ENCODE measurements around the gene IL22RA1.

IL22RA1 gene

DNA sequence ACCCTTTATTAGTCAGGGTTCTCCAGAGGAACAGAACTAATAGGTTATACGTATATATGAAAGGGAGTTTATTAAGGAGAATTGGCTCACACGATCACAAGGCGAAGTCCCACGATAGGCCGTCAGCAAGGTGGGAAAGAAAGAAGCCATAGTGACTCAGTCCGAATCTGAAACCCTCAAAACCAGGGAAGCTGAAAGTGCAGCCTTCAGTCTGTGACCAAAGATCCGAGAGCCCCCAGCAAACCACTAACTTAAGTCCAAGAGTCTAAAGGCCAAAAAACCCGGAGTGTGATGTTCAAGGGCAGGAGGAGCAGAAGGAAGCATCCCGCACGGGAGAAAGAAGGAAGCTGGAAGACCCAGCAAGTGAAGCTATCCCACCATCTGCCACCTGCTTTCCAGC, 34.2 kb upstream of the IL22RA1 start:
- TF ChIP-seq, protein P1, sequence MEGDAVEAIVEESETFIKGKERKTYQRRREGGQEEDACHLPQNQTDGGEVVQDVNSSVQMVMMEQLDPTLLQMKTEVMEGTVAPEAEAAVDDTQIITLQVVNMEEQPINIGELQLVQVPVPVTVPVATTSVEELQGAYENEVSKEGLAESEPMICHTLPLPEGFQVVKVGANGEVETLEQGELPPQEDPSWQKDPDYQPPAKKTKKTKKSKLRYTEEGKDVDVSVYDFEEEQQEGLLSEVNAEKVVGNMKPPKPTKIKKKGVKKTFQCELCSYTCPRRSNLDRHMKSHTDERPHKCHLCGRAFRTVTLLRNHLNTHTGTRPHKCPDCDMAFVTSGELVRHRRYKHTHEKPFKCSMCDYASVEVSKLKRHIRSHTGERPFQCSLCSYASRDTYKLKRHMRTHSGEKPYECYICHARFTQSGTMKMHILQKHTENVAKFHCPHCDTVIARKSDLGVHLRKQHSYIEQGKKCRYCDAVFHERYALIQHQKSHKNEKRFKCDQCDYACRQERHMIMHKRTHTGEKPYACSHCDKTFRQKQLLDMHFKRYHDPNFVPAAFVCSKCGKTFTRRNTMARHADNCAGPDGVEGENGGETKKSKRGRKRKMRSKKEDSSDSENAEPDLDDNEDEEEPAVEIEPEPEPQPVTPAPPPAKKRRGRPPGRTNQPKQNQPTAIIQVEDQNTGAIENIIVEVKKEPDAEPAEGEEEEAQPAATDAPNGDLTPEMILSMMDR (IDR thresholded peaks at IDR 0.05), result no peak
- H3K27ac ChIP-seq, result no peak overlapping the region
- no peak for DNase-seq (ENCODE audit: low spot score)
- H3K4me3 ChIP-seq, result no peak overlapping the region

DNA sequence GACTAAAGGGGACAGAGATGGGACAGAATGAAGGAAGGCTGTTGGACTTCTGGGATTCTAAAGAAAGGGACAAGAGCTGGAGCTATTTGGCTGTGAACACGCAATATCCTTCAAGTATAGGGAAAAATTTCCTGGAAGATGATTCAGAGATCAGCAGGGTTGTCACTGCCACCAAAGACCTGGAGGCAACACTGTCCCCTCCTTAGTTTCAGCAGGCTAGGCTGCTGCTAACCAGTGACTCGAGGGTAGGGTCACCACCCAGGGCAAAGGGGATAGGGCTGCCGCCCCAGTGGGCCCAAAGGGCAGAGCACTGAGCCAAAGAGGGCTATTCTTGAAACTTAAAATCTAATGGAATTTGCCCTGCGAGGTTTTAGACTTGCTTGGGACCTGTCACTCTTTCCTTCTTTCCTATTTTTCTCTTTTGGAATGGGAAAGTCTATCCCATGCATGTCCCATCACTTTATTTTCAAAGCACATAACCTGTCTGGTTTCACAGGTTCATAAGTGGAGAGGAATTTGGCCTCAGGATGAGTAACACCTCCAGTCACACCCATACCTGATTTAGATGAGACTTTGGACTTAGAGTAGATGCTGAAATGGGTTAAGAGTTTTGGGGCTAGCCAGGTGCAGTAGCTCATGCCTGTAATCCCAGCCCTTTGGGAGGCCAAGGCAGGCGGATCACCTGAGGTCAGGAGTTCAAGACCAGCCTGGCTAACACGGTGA, 32.3 kb upstream of the IL22RA1 start:
- DNase-seq (ENCODE audit: low spot score), result no peak
- TF ChIP-seq, protein P1 (IDR thresholded peaks at IDR 0.05), result no peak
- H3K4me3 ChIP-seq, result no peak overlapping the region
- no peak overlapping the region for H3K27ac ChIP-seq

DNA sequence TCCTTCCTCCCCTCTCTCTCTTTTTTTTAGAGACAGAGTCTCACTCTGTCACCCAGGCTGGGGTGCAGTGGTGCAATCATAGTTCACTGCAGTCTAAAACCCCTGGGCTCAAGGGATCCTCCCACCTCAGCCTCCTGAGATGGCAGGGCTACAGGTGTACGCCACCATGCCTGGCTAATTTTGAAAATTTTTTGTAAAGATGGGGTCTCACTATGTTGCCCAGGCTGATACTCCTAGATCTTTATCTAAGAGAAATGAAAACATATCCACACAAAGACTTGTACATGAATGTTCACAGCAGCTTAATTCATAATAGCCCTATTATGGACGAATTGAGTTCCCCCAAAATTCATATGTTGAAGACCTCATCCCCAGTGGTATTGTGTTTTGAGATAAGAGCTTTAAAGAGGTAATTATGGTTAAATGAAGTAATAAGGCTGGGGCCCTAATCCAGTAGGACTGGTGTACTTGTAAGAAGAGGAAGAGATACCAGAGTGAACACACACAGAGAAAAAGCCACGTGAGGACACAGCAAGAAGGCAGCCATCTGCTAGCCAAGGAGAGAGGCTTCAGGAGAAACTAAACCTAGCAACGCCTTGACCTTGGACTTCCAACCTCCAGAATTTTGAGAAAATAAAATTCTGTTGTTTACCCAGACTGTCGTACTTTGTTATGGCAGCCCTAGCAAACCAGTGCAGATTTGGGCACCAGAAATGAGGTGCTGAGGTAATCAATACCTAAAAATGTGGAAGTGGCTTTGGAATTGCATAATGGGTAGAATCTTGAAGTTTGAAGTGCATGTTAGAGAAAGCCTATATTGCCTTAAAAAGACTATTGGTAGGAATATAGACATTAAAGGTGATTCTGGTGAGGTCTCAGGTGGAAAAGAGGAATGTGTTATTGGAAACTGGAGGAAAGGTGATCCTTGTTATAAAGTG, 31.0 kb upstream of the IL22RA1 start:
- Histone ChIP-seq H3K4me3 (no peak overlapping the region), H3K27ac (no peak overlapping the region)
- DNase-seq (ENCODE audit: low spot score), result no peak
- TF ChIP-seq, protein P1 (IDR thresholded peaks at IDR 0.05), result no peak

DNA sequence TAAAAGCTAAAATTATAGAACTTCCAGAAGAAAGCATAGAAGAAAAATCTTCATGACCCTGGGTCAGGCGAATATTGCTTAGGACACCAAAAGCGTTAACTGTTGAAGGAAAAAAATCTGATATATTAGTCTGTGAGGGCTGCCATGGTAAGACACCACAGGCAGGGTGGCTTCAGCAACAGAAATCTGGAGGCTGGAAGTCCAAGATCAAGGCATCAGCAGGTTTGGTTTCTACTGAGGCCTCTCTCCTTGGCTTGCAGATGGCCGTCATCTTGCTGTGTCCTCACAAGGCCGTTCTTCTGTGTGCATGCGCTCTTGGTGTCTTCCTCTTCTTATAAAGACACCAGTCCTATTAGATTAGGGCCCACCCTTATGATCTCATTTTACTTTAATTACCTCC, 29.7 kb upstream of the IL22RA1 start:
- no peak for DNase-seq (ENCODE audit: low spot score)
- TF ChIP-seq, protein P1 (IDR thresholded peaks at IDR 0.05), result no peak
- no peak overlapping the region for H3K4me3 ChIP-seq

DNA sequence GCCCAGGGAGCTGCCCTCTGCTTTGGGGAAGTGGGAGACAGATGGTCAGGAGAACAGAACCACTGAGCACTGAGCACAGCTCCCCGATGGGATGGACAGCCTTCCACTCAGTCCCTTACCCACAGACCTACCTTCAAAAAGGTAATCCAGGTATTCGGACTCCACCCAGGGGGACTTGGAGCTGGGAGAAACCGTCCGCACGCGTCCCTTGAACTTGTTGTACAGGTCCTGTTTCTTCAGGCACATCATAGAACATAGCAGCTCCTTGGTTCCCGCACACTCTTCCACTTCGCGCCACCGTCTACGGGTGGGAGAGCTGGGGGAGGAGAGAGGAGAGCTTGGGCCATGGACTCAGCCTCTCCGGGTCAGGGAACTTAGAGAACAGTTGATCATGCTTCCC, 26.3 kb upstream of the IL22RA1 start:
- H3K27ac ChIP-seq, result no peak overlapping the region
- no peak for DNase-seq (ENCODE audit: low spot score)
- TF ChIP-seq, protein P1 (IDR thresholded peaks at IDR 0.05), result no peak
- H3K4me3 ChIP-seq, result no peak overlapping the region

More for the DNA sequence above, 29.7 kb upstream of the IL22RA1 start:
- no peak overlapping the region for H3K27ac ChIP-seq

DNA sequence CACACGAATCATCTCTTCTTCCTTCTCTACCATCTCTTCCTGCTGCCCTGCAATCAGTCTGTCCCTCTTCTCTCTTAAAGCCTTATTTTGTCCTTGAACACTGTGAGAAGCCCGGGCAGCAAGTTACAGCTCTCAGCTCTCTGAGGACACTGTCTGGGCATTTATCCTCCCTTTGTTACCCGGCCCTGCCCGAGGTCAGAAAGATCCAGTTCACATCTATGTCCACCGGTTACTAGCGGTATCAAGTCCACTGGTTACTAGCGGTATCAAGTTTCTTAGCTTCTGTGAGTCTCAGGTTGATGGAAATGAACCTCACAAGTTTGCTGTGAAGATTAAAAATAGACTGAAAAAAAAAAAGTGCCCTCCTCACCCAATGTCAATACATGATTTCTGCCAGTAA, 25.3 kb upstream of the IL22RA1 start:
- TF ChIP-seq, protein P1 (IDR thresholded peaks at IDR 0.05), result no peak
- Histone ChIP-seq H3K4me3 (no peak overlapping the region), H3K27ac (no peak overlapping the region)
- DNase-seq (ENCODE audit: low spot score), result no peak
